RWPE2 (cell line): Measurements from ENCODE around the gene CUEDC2.

Experiments used
- ATAC-seq: fragments of 200-7000 bp; cut with Tn5 transposase; 3 replicates; pipeline ENCODE4 v1.9.1; 2021; ENCODE audit warnings: low read depth
- DNase-seq: peaks from one replicate; pipeline ENCODE4 v3.0.0-alpha.2; 2020; ENCODE audit warnings: low spot score
- H3K27ac ChIP-seq: fragments of 450-650 bp; 2 replicates; pipeline ENCODE4 v1.5.1; 2017; ENCODE audit warnings: mild to moderate bottlenecking; ENCODE audit not compliant: poor library complexity, severe bottlenecking
- H3K27me3 ChIP-seq: fragments of 250-450 bp; sonication (Bioruptor Pico); 2 replicates; pipeline ENCODE4 v1.5.1; 2021; ENCODE audit warnings: mild to moderate bottlenecking, moderate library complexity; ENCODE audit not compliant: insufficient read depth, poor library complexity, severe bottlenecking
- H3K36me3 ChIP-seq: fragments of 250-450 bp; sonication (Bioruptor Pico); 2 replicates; pipeline ENCODE4 v1.5.1; 2020; ENCODE audit warnings: low read depth, mild to moderate bottlenecking, moderate library complexity
- H3K4me1 ChIP-seq: fragments of 250-450 bp; sonication (Bioruptor Pico); 2 replicates; pipeline ENCODE4 v1.5.1; 2021; ENCODE audit warnings: mild to moderate bottlenecking, moderate library complexity; ENCODE audit not compliant: insufficient read depth, poor library complexity, severe bottlenecking
- H3K4me3 ChIP-seq: fragments of 250-450 bp; sonication (Bioruptor Pico); 2 replicates; pipeline ENCODE4 v1.5.1; 2021; ENCODE audit warnings: mild to moderate bottlenecking, moderate library complexity; ENCODE audit not compliant: severe bottlenecking
- H3K9me3 ChIP-seq: fragments of 250-450 bp; sonication (Bioruptor Pico); 2 replicates; pipeline ENCODE4 v1.5.1; 2021; ENCODE audit warnings: mild to moderate bottlenecking, moderate library complexity; ENCODE audit not compliant: severe bottlenecking
- CTCF ChIP-seq: fragments of 450-650 bp; IDR thresholded peaks from one replicate; pipeline ENCODE4 v1.5.1; 2017; ENCODE audit warnings: mild to moderate bottlenecking, moderate library complexity; ENCODE audit not compliant: poor library complexity, severe bottlenecking

Gene CUEDC2

GRCh38 chr10:102436312-102436711, 3.9 kb upstream of the CUEDC2 start:
- no peak for TF ChIP-seq CTCF
- Histone ChIP-seq H3K4me3 (no peak overlapping the region), H3K27ac (no peak overlapping the region), H3K27me3 (no peaks in the 10 kb centered on the region), H3K4me1 (peaks cover 8% of the 10 kb centered on the region), H3K36me3 (no peaks in the 10 kb centered on the region), H3K9me3 (no peaks in the 10 kb centered on the region)
- no peak for DNase-seq
- no peak for ATAC-seq

DNA sequence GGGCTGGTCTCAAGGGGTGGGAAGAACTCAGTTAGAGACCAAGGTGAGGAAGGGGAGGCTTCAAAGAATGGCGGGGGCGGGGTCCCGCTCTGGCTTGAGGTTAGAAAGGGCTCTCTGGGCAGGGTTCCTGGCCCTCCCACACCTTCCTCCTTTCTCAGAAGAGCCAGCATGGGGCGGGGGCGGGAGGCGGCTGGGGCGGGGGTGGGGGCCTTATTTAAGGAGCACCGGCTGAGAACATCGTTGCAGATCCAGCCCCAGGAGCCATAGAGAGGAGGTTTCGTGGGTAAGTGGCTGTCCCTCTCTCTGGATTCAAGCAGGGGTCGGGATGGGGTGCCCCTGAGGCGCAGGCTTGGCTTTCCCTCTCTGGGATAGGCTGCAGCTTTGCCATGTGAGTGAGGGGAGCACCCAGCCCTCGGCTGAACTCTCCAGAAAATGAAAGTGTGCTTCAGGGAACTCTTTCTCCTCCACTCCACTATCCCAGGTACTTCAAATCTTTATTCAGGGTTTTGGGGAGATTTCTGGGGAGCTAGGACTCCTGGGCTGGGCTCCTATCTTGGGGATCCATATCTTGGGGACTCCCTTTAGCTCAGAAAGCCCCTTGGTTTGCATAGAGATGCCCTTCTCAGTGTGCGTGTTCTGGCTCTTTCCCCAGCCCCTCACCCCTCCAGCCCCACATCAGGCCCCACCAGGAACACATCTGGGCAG, 3.3 kb upstream of the CUEDC2 start:
- H3K27me3 ChIP-seq = no peaks in the 10 kb centered on the region
- TF ChIP-seq CTCF = no peak
- no peaks in the 10 kb centered on the region for H3K9me3 ChIP-seq
- no peak overlapping the region for H3K27ac ChIP-seq
- no peak overlapping the region for H3K4me3 ChIP-seq
- DNase-seq (no peak), ATAC-seq (no peak)
- peaks cover 10% of the 10 kb centered on the region for H3K4me1 ChIP-seq
- H3K36me3 ChIP-seq = peaks cover 5% of the 10 kb centered on the region

GRCh38 chr10:102435133-102435497, 2.7 kb upstream of the CUEDC2 start:
- Histone ChIP-seq H3K9me3 (no peaks in the 10 kb centered on the region), H3K4me3 (no peak overlapping the region), H3K27me3 (no peaks in the 10 kb centered on the region), H3K4me1 (peaks cover 10% of the 10 kb centered on the region), H3K27ac (no peak overlapping the region), H3K36me3 (peaks cover 11% of the 10 kb centered on the region)
- TF ChIP-seq CTCF = no peak
- no peak for DNase-seq
- no peak for ATAC-seq

DNA sequence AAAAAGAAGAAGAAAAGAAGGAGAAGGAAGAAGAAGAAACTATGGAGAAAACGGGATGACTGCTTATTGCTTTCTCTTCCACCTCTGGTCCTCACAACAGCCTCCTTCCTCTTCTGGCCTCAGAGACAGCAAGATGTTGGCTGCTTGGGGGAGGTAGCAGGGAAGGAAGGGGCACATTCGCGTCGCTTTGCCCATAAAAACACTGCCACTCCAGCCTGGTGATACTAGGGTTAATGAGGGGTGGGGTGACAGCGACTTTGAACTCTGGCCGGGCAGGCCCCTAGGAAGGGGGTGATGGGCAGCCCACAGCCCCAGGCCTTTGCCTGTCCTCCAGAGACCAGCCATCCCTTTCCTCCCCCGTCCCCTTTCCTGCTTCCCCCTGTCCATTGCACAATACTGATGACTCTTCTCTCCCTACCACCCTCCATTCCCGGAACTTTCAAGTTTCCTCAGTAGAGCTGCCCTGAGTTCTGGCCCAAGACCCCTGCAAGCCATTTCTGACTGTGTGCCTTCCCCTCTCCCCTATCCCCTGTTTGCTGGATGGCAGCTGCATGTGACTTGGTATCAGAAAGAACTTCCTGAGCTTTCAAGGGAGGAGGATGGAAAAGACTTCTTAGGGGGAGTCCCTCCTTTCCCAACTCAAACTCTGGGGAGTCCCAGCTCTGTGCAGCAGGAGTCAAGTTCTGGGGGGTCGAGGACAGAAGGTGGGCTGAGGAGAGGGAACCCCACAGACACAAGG, 2.2 kb upstream of the CUEDC2 start:
- Histone ChIP-seq H3K9me3 (no peaks in the 10 kb centered on the region), H3K36me3 (peaks cover 11% of the 10 kb centered on the region), H3K27me3 (no peaks in the 10 kb centered on the region), H3K4me1 (peaks cover 10% of the 10 kb centered on the region), H3K4me3 (no peak overlapping the region), H3K27ac (no peak overlapping the region)
- ATAC-seq (no peak), DNase-seq (no peak)
- TF ChIP-seq CTCF = no peak

DNA sequence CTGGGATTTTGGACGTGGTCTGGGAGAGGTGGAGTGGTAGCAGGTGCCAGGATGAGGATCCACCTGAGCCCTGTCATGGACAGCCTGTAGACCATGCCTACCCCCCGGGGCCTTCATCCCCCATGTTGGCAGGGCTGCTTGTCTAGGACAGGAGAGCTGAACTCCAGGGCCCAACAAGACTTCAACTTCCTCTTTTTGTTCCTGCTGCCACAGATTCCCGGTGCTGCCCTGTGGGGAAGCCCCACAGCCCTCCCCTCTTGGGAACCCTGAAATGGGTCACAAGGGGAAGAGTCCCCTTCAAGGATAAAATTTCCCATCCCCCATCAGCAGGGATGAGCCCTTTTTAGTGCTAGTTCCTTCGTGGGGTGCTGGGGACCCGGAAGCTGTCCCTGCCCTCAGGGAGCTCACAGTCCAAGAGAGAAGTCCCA, 1.3 kb upstream of the CUEDC2 start:
- ATAC-seq (no peak), DNase-seq (no peak)
- Histone ChIP-seq H3K27ac (no peak overlapping the region), H3K9me3 (no peaks in the 10 kb centered on the region), H3K4me1 (peaks cover 10% of the 10 kb centered on the region), H3K4me3 (no peak overlapping the region), H3K36me3 (peaks cover 11% of the 10 kb centered on the region), H3K27me3 (no peaks in the 10 kb centered on the region)
- no peak for TF ChIP-seq CTCF
